GM19238 (cell line): ENCODE data around the gene MMP24OS.
A peak's percentile ranks its signal among the peaks of the same experiment; 100 is the strongest.
"Not testable (repeated sequence)": the region's sequence is repeated elsewhere in the genome, so short reads cannot be mapped to it uniquely, and the experiment has no call there.

Experiments
- DNase-seq: peaks from one replicate; pipeline ENCODE4 v3.0.0; 2011; ENCODE audit warnings: low spot score; ENCODE audit not compliant: insufficient read length

MMP24OS gene

DNA sequence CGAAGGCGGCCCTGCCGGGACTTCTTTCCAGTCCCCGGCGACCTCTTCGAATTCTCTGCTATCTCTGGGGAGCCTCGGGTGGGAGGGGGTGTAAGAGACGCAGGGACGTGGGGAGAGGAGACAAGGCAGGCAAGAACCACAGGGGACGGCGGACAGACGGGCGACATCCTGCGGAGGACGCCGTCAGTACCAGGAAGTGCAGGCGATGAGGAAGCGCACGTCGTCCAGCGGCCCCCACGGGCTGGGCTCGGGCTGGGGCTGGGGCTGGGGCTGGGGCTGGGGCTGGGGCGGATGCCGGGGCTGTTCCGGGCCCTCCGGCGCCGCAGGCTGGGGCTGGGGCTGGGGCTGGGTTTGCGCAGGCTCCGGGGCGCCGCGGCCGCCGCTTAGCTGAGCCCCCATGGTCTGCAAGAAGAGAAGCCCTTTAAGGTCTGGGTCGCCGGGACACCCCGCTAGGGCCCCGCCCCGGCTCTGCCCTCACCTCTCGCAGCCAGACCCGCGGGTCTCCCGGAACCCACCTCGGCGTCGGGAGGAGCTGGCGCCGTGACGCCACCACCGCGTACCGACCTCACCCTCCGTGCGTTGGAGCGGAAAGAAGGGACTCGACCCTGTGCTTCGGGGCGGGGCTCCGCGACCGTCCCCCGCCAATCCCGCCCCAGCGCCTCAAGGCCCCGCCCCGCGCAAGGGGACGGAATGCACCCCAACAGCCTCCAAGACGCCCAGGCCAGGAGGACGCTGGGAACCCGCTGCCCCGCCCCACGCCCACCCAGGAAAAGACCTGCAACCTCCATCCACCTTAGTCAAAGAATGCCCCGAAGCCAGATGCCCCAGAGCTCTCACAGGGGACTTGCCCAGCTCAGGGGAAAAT is at the start of gene MMP24OS:
TSS of gene MMP24OS (minus strand) at position 592 of the 865 bp plus-strand sequence. CDS start at position 399, 193 bp downstream.
- peak; percentile 95 for DNase-seq

DNA sequence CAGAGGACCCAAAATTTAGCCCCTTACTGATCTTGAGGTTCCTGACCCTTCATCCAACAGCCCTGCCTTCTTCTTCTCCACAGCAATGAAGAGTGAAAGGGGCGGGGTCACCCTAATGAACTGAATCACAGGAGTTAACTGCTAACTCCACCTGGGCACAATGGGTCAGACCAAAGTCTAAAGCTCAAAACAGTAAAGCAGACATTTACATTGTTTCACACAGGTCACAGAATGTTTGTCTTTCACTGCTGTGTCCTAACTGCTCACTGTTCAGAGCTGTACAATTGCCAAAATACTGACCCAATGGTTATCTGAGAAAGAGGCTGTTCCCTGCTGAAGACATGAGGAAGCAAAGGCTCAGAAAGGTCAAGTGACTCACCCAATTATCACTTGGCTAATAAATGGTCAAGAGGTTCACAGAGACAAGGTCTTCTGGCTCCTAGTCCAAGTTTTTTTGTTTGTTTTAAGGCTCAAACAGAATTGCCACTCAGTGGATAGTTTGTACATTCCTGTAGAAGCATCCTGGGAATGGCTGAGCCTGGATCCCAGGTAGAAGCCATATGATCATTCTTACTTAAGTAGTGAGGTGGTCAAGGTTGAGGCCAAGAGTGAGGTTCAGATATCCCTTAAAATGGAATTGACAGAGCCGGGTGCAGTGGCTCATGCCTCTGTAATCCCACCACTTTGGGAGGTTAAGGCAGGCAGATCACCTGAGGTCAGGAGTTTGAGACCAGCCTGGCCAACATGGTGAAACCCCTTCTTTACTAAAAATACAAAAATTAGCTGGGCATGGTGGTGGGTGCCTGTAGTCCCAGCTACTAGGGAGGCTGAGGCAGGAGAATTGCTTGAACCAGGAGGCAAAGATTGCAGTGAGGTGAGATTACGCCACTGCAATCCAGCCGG is 49.4 kb upstream of the MMP24OS start:
- DNase-seq, result no peak

DNA sequence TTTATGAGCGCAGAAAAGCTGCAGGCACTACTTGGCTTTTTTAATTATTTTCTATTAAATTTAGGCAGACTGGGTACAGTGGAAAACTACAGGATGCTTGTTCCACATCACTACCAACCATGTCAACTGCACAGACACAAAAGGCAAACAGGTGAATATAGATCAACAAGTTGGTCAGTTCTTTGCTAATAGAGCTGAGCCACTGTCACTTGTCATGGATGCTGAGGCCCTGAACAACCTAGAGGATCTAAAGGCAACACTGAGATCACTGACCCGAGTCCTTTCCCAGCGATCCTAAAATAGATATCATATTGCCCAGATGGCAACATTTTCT is 48.8 kb upstream of the MMP24OS start:
- DNase-seq, result no peak

DNA sequence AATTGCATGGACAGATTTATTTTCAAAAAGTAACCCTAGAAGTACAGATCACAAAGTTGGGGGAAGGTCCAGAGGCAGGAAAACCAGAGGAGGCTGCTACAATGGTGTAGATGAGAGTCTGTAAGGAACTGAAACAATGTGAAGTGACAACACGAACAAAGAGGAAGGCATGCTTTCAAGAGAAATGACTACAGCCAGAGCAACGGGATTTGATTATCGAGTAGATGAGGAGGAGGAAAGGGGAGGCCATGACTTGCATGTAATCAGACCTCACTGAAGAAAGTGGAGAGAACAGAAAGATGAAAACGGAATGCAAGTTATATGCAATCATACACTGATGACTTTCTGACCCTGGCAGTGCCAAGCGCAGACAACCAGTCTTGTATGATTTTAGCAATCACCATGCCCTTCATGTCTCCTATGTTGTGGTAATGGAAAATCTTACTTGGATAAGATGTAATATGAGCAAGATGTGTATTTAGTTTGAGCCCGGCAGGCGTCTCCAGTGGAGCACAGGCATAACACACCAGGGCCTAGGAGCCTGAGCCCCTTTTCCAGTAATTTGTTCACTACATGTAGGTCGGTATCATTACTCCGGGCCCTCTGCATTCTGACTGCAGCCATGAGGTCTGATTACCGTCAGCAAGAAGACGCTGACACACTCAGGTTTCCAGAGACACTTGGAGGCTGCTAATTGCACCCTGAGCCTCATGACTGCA is 48.3 kb upstream of the MMP24OS start:
- no peak for DNase-seq

DNA sequence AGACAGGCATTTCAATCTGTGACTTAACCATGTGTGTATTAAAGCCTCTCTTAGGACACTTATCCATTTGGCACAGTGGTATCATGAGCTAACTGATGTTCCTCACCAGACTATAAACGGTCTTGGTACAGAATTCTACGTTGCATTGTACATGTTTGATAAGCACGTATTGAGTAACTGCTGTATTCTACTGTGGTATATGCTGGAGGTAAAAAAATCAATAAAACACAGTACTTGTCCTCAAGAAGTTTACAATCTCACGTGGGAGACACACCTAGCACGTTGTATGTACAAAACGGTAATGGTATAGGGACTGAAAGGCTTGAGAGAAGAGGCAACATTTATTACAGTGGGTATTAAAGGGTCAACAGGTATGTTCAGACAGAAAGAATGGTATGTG is 47.5 kb upstream of the MMP24OS start:
- DNase-seq, result no peak

DNA sequence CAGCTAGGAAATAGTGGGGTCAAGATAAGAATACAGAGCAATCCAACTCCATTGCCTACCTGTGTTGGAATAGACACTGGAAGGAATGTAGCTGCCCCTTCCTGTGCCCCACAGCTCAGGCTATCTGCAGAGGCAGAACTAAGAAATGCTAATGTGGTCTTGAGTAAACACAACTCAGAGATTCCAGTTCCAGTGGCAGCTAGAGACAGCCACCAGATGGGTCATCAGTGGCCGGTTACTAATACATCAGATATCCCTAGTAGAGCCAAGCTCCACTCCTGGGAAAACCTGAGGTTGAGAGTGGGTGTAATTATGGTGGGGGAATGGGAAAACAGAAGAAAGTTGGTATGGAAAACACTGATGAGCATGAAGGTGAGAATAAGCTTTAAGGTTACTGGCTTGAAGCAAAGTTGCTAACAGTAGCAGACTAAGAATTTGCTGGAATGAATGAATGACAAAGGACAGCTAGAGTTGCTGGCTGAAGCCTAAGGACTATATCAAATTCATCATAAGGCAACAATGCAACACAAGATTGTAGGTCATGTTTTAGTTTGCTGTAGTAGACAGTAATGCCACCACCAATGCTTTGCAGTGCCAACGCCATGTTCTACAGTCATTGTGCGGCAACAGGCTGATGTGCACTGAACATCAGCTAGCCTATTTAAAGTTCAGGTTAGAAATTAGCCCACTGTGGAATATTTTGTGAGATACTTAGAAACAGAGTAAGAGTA is 42.6 kb upstream of the MMP24OS start:
- DNase-seq, result no peak

DNA sequence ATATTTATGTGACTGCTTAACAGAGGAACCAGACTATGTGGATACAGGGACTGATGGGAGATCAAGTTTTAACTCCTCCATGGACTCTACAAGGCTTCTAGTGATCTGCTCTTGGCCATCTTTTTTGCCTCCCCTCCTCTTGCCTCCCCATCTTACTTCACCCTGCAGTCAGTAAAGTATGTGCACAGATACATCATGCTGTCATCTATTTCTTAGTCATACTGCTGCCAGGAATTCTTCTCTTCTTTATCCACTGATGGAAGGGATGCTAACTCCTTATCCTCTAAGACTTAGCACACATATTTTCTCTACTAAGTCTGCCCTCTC is 41.9 kb upstream of the MMP24OS start:
- DNase-seq, result no peak

DNA sequence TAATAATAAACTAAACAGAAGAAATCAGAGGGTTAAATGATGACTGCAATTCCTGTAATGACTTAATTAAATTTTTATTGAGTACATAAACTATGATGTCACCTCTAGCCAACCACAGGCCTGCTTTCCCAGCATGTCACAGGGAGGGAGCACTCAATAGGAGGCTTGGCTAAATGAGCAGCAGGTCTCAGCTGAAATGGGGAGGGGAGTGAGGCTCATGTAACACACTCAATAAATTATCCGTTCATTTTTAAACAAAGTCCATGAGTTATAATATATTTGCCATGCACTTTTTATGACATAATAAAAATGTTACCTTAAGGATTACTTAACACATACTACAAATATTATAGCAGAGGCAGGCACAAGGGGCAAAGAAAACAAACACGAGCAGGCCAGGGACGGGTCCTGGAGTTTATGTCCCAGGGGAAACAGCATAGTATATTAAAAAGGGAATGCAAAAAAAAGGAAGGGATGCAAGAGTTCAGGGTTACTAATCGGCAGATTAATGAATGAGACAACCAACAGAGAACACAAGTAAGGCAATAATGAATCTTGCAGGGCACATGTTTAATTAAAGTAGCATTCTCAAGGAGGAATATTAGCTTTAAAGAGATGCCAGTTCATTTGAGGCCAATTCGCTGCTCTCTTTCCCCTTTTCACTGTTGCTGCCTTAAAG is 41.4 kb upstream of the MMP24OS start:
- DNase-seq, result no peak

DNA sequence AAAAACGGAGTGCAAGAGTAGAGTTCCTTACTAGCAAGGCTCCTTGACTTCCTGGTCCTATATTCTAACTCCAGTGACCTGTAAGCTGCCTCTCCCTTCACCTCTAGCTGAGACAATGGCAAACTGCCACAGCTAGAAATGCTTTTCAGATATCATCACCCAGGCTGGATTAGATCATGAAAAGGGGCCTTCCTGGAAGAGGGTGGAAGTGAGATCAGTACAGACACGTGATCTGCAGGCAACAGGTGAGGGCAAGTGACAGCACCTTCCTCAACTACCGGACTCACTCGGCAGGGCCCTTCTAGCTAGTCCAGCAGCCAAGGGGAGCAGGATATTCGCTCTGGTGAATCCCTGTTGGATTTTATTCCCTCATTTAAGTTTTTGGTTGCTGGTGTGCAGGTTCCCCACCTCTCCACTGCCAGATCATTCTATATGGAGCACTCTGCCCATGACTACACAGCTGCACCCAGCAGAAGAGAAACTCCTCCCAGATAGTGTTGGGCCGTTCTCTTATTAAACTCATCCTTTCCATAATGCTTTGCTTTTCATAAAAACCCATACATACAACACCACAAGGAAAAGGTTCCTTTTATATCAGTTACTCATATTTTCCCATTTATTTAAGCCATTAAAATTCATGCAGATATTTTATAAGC is 40.7 kb upstream of the MMP24OS start:
- DNase-seq, result no peak

DNA sequence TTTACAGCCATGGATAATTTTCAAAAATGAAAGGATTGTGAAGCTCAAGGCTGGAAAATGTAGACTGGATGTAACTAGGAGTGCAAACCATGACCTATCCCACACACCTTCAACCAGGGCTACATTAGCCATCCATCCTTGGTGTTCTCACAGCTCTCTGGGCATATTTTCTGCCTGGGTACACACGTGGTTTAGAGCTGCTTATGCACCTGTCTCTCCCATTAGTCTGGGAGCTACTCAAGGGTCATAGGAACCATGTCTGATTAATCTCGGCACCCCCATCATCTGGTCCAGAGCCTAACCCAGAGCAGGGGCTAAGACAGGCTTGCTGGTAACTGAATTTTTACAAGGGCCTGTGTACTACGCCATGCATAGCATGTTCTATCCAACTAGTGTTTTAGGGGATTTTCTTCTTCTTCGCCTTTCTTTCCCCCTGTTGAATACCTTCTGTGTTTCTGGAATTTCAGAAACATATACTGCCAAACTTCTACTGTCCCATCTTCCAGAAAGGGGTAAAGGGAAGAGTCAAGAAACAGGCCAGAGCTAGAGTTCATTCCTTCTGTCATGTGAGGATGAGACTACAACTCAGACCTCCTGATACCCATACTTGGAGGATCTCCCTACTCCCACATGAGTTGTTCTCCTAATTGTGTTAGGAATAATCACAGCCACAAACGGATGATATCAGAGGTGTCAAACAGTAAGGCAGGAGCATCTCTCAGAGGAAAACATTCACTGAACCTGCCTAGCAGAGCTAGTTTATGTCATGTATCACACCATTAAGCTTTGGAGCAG is 39.7 kb upstream of the MMP24OS start:
- no peak for DNase-seq

DNA sequence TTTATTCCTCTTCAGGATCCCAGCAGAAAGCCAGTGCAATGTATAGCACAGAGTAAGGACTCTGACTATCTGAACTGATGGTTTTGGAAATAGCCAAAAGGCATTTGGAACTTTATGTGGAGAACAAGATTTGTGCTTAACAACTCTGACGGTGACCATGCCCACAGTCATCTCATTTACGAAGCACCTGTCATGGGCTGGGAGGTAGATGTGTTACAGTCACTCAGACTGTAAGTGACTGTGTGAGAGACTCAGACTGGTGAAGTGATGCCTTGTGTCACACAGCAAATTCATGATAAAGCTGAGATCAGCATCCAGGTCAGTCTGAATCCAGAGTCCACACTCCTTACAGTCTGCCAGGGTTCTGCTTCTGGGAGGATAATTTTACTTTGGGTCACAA is 38.2 kb upstream of the MMP24OS start:
- DNase-seq, result no peak

DNA sequence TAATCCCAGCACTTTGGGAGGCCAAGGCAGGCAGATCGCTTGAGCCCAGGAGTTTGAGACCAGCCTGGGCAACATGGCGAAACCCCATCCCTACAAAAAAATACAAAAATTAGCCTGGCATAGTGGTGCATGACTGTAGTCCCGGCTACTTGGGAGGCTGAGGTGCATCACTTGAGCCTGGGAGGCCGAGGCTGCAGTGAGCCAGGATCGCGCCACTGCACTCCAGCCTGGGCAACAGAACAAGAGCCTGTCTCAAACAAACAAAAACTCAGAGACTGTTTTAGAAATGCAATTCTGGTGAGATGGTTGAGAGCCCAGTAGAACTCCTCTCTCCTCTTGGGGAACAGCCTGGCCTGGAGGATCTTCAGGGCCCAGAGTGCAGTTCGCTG is 37.7 kb upstream of the MMP24OS start:
- not testable (repeated sequence) for DNase-seq

DNA sequence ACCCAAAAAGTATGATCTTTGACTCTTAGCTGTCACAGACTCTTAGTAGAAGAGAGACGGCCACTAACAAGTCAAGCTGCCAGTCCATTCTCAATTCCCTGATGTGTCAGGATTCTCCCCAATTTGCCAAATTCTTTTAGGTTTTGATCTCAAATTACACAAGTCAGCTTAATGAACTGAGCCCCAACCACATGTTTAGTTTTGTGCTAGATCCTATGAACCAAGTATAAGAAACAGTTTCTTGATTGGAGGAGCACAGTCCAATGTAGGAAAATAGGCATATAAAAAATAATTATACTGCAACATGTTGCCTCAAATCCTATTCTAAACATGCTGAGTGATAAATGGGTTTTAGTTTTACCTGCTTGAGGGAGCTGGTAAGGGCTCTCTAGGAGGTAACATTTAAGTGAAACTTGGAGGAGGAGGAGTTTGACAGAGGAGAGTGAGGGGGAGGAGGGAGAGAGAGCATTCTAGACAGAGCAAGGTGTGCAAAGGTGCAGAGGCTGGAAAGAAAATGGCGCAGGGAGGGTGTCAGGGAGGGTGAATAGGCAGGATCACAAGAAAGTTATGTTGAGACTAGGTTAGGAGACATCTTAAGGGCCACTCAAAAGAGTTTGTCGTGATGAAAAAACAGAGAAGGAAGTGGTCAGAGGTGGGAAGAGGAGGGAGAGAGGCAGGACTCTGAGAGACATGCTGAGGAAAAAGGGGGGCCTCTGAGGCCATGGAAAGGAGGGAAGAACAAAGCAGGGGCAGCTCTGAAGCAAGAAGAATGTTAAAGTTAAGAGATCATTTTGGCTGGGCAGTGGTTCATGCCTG is 37.1 kb upstream of the MMP24OS start:
- no peak for DNase-seq

DNA sequence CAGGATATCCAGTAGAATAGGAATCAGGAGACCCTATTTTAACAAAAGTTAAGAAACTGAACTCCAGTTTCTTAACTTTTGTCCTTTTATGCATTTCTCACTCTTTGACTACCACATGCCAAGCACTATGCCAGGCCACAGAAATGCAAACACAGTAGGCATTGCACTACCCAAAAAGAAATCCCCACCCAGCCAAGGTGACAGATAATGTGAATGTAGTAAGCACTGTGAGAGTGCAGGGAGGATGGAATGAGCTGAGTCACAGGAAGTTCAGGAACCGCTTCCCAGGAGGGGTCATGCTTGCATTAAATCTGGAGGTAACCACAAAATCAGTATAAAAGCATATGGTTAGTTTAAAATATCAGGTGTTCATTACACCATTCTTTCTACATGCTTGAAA is 34.4 kb upstream of the MMP24OS start:
- no peak for DNase-seq

DNA sequence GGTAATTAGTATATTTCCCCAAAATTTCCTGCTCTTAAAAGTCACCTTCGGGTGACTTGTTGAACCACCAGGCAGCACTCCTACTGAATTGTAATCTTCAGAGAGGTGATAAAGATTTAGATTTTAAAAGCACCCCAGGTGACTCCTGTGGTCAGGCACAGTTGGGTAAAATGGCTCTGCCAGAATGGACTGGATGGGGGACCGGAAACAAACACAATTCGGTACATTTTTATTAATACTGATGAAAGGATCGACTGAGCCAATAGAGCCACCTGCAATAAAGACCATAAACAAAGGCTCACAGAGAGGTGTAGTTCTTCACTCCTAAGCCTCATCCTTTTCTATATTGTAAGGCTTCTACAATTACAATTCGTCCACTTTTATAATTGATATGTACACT is 33.9 kb upstream of the MMP24OS start:
- no peak for DNase-seq

DNA sequence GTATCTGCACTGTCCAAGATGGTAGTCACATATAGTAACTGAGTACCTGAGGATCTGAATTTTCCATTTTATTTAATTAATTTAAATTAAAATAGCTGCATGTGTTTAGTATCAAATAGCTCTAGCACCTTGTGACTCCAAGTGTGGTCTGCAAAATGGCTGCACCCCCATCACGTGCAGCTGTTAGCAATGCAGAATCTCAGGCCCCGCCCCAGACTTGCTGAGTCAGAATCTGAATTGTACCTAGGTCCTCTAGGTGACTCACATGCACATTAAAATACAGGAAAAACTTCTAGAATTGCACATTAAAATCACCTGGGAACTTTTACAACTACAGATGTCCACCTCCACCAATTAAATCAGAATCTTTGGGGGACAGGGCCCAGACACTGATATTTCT is 33.5 kb upstream of the MMP24OS start:
- no peak for DNase-seq

DNA sequence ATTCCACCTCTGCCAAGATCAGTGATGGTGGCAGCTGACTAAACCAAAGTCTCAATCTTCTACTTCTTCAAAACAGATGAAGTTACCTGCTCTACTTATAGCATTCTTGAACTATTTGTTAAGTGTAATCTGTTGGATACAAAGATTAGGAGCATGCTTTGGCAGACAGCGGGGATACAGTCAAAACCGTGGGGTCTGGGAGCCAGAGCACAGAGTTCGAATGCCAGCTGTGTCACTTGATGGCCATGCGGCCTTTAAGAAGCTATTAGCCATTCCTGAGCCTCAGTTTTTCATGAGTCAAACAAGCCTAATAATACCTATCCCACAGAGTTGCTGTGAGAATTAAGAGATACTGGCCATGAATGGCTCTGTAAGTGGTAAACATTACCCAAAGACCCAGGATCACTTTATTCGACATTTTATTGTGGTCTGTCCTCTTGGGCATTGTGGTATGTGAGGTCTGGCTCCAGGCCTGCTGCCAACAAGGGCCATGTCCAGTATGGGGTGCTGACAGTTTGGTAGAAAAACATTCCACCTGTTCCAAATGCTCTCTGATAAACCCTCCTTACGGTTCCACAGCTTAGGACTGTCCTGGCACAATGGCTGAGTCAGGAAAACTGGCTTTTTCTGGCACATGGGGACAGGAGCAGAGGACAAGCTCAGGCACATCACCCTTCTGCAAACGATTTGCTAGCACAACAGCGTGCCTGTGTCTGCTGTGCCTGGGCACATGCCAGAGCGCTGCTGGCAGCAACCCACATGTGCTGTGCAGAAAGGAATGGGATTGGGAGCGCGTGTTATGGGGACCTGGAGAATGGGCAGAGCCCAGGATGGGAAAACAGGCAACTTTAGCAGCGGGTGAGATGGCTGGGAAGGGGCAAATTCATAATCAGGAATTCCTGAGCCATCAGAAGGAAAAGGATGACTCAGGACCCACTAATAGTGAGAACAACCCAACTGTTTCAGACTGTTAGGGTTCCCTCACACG is 30.0 kb upstream of the MMP24OS start:
- no peak for DNase-seq
